ENCODE data around the gene DNAJC7.
"Not testable (repeated sequence)": the region's sequence is repeated elsewhere in the genome, so short reads cannot be mapped to it uniquely, and the experiment has no call there.

DNAJC7 gene

DNA sequence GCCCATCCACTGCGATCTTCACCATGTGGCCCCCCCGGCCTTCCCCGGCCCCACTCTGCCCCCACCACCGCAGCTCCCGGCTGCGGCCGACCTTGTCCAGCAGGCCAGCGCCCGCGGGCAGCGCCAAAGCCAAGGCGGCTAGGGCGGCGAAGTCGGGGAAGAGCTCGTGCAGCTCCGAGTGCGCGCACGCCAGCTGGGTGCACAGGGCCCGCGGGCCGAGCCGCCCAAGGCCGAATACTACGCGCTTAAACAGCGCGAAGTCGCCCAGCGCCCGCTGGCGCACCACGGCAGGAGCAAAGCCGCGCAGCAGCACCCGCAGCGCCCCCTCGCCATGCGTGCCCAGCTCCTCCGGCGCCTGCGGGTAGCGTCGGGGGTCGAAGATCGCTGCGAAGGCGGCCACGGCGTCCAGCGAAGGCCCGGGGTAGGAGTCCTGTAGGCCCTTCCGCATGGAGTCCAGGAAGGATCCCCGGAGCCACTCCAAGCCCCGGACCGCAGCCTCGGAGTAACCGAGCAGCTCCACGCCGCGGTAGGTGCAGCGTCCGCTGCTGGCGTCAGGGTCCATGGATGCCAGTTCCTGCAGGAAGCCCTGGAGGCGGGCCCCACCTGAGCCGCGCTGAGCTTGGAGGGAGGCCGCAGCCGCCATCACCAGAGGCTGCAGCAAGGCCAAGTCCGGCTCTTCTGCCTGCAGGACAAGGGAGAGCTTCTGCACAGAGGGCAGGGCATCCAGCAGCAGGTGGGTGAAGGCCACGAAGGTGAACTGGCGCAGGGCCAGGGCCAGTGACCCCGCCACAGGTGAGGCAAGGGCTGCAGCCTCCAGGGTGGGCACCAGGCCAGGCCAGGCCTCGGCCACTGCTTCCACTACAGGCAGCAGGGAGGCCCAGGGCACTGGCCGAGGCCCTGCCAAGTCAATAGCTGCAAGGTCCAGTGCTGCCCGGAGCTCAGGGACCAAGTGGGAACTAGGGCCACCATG is 22.8 kb upstream of the DNAJC7 start:
- peak; percentile 42 for DNase-seq

DNA sequence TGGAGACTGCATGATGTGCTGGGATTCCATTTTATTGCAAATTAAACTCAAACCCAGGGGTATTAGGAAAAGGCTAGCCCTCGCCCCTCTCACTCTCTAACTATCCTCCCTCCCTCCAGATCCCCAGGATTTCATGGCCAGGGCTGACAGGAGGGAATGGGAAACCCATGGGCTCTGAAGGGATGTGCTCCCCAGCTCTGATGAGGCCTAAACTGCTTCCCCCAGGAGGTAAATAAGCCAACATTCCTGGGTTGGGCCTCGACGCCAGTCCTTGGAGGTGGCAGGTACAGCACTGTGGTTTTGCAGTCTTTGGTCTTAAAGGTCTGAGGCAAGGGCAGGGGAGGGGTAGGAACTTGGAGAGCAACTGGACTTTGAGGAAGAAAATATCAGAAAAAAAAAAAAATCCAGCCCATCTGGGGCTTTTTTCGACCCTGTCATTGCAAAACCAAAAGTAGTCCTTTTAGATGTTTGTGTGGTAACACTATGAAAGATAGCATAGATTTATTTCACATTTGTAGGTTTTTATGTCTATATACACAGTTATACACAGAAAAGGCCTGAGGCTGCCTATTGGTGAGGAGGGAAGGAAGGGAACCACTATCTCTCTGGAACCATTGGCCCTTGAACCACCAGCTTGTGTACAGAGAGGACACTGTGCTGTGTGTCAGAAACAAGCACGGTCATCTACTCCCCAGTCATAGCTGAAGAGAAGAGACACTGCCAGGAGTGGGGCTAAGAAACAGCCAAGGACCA is 21.2 kb upstream of the DNAJC7 start:
- DNase-seq, result no peak

DNA sequence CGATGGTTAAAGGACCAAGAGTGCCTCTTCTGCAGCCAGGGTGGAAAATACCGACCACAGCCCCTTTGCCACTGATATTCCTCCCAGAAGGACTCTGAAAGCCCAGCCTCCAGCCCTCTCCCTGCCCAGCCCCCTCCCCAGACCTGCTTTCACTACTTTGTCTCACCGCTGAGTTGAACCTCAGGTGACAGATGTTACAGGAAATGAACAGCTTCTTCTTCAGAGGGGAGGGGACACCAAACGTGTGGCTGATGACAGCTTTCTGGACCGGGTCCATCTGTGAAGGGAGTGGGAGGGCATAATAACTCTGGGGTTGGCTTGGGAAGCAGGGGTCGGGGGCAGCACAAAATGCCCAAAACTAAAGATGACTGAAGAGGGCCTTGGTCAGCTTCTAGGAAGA is 16.8 kb upstream of the DNAJC7 start:
- no peak for DNase-seq

GRCh38 chr17:42031584-42031983 is 14.3 kb upstream of the DNAJC7 start:
- DNase-seq, result no peak

DNA sequence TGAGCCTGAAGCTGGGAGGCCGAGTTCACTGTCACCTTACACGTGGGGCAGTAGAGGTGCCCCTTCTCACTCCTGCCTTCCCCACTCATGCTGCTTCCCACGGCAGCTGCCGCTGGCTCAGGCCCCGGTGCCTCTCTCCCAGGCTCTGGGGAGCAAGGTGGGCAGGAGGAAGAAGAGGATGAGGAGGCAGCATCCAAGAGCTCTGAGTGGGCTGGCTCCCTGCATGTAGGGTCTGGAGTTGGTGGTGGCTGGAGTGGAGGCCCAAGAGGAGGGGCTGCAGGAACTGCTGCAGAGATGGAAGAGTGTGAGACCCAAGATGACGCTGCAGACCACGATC is 11.5 kb upstream of the DNAJC7 start:
- DNase-seq, result no peak

GRCh38 chr17:42027961-42028790 is 10.9 kb upstream of the DNAJC7 start:
- DNase-seq, result peak; percentile 62

GRCh38 chr17:42027590-42027889 is 10.3 kb upstream of the DNAJC7 start:
- DNase-seq, result no peak

GRCh38 chr17:42026857-42027589 is 9.8 kb upstream of the DNAJC7 start:
- no peak for DNase-seq

- no peak for DNase-seq
Measured at GRCh38 chr17:42025936-42026335, 8.7 kb upstream of the DNAJC7 start.

- no peak for DNase-seq
Measured at GRCh38 chr17:42025191-42025579, 7.9 kb upstream of the DNAJC7 start.

DNA sequence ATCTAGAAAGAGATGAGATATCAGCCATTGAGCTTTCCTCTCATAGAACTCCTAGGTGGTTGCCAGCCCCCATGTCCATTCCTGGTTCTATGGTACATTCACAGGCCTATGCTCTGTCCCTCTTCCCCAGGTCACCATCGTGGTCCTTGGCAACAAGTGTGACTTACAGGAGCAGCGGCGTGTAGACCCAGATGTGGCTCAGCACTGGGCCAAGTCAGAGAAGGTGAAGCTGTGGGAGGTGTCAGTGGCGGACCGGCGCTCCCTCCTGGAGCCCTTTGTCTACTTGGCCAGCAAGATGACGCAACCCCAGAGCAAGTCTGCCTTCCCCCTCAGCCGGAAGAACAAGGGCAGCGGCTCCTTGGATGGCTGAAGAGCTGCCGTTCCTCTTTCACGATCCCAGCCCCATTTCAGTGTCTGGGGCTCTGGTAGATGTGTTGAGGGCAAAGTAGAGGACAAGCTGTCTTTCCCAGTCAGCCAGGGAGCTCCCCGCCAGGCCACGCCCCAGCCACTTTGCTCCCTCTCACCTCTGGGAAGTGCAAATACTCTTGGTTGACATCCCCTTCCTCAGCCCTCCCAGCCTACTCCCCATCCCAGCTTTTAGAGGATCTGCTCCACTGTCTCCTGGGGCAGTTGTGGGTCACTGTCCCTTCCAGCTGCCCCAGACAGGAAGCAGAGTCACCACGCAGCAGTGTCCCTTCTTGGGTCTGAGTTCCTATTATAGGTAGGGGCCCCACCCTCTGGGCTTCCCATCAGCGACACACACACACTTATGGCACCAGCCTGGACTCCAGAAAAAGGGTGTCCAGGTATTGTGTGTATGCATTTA is 6.5 kb upstream of the DNAJC7 start:
- no peak for DNase-seq

DNA sequence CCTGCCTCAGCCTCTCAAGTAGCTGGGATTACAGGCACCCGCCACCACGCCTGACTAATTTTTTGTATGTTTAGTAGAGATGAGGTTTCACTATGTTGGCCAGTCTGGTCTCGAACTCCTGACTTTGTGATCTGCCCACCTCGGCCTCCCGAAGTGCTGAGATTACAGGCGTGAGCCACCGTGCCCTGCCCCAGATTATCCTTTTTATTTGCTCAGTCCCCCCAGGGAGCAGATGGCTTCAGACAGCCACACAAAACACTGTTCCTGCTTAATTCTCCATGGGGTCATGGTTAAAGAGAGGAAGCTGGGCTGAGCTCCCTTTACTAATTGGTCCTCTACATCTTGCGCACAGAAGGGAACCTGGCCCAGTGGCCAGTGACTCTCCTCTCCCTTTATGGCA is 3.6 kb upstream of the DNAJC7 start:
- not testable (repeated sequence) for DNase-seq

DNA sequence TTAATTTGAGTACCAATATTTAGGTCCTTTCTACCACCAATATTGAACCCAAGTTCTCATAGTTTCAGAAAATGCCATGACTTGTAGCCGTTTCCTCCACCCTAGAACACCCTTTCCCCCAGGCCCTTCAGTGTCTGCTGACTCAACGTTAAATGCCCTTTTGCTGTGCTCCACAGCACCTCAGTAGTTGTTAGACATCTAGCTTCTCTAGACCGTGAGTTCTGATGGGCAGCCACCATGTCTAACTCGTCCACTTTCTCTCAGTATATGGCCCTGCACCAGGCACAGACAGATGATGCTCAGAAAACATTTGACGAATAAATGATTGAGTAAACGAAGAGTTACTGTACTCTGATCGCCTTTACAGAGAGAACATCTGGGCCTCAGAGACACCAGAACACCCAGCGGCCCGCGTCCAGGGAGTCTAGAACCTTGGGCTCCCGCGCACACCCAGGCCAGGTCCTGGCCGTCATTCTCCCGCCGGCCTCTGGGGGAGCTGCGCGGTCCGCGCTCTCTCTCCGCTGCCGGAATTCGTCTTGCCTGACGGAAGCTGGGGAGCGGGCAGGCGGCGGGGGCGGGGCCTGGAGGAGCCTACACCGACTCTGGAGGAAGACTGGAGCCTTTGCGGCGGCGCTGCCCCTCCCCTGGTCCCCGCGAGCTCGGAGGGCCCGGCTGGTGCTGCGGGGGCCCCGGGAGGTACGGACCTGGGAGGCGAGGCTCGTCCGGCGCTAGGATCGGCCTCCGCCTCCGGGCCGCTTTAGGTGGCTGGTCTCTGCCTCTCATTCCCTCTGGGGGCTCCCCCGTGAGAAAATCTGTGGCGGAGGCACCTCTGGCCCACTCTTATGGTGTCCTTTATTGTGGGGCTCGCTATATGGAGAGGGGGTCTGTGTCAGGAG is 2.5 kb upstream of the DNAJC7 start, which contains the start of gene NKIRAS2:
Gene NKIRAS2, plus strand, starts transcription at position 582 of the 896 bp plus-strand sequence. CDS start 1,488 bp downstream, outside the sequence.
- DNase-seq, result peak; percentile 94

GRCh38 chr17:42018988-42019387 is 1.7 kb upstream of the DNAJC7 start:
- DNase-seq, result no peak

DNA sequence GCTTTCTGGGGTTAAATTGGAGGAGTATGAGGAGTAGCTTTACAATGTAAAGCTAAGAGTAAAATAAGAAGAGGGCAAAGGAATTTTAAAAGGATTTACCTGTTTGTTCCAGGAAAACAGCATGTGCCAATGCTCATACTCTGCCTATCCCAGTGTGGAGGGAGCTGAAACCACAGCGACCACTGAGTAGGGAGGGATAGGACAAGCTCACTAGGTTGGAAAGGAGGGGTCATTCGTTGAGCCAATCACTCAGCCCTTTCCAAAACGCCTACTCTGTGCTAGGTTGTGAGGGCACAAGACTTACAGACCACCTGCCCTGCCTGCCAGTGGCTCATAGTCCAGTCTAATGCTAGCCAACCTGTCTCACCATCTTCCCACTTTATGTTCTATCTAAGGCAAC is 1.1 kb upstream of the DNAJC7 start:
- no peak for DNase-seq

DNA sequence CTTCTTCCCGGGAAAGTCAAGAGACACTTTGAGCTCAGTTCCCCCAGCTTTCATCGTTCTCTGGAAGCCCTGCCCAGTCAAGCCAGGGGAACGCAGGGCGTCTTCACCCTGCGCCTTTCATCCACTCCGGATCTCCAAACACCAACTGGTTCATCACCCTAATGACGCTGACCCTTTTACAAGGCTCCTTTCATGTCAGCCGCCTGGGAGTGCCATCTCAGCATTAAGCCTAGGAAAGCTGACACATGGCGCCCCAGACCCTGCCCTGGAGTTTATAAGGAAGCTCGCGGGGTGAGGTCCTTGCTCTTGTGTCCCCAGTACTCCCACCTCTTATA is 594 bp upstream of the DNAJC7 start:
- peak; percentile 84 for DNase-seq

GRCh38 chr17:42016411-42016831 is 818 bp downstream of the DNAJC7 start:
- no peak for DNase-seq

- DNase-seq, result not testable (repeated sequence)
Measured at GRCh38 chr17:42013740-42014139, 3.5 kb downstream of the DNAJC7 start.

DNA sequence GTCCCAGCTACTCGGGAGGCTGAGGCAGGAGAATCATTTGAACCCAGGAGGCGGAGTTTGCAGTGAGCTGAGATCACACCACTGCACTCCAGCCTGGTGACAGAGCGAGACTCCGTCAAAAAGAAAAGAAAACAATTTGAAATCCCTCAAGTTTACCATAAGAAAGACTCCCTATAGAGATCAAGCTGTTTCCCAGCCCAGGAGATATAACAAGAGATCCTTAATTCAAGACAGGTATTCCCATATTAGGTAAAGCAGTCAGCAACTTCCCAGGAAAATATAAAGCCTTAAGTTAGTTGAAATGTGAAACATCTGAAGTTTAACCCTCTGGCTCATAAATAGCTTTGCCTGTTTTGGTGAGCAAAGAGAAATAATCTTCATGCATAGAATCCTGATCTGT is 4.9 kb downstream of the DNAJC7 start:
- DNase-seq, result not testable (repeated sequence)

DNA sequence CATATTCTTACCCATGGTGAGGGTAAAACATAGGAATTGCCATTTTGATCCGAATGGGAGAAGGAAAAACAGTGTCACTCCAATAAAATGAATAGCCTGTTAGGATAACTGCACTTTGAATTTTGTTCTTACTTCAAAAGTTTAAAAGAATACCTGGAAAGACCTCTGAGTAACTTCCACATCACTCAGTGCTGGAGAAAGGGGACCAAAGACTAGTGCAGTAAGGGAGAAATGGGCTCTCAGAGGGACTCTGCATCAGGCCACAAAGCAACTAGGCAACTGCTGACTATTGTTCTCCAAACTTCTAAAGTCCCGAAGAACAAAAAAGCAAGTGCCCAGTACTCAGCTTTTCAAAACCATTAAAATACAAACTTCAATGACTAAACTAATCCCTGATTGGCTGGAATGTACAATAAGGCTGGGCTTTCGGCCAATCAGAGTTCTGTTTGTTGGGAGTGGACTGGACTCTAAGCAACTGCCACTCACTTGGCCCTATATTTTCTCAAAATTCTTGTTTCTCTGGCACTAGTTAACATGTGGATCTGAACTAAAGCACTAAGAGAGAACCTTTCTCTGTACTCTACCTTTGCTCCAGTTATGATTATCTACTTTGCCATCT is 6.2 kb downstream of the DNAJC7 start:
- DNase-seq, result no peak
